ENCODE measurements around the gene EML6.
"Not testable (repeated sequence)": the region's sequence is repeated elsewhere in the genome, so short reads cannot be mapped to it uniquely, and the experiment has no call there.

Gene EML6

GRCh38 chr2:54808661-54809060 is 85.2 kb downstream of the EML6 start:
- DNase-seq, result no peak

GRCh38 chr2:54809819-54810218 is 86.4 kb downstream of the EML6 start:
- no peak for DNase-seq

- DNase-seq, result no peak
Measured at GRCh38 chr2:54810246-54810645, 86.8 kb downstream of the EML6 start.

GRCh38 chr2:54813584-54813983 is 90.1 kb downstream of the EML6 start:
- DNase-seq, result no peak

- no peak for DNase-seq
Measured at GRCh38 chr2:54814389-54815147, 91.1 kb downstream of the EML6 start.

GRCh38 chr2:54815148-54815539 is 91.7 kb downstream of the EML6 start:
- no peak for DNase-seq

- DNase-seq, result no peak
Measured at GRCh38 chr2:54818226-54818625, 94.8 kb downstream of the EML6 start.

- no peak for DNase-seq
Measured at GRCh38 chr2:54820558-54820957, 97.1 kb downstream of the EML6 start.

- DNase-seq, result no peak
Measured at GRCh38 chr2:54824567-54824966, 101.1 kb downstream of the EML6 start.

- no peak for DNase-seq
Measured at GRCh38 chr2:54830546-54830945, 107.1 kb downstream of the EML6 start.

- no peak for DNase-seq
Measured at GRCh38 chr2:54831480-54831879, 108.0 kb downstream of the EML6 start.

- DNase-seq, result no peak
Measured at GRCh38 chr2:54834721-54835120, 111.3 kb downstream of the EML6 start.

GRCh38 chr2:54836477-54836876 is 113.0 kb downstream of the EML6 start:
- no peak for DNase-seq

GRCh38 chr2:54838585-54839035 is 115.1 kb downstream of the EML6 start:
- peak; percentile 40 for DNase-seq

- DNase-seq, result no peak
Measured at GRCh38 chr2:54839461-54840255, 116.2 kb downstream of the EML6 start.

GRCh38 chr2:54840559-54841468 is 117.4 kb downstream of the EML6 start:
- DNase-seq, result no peak

- DNase-seq, result not testable (repeated sequence)
Measured at GRCh38 chr2:54841500-54841899, 118.0 kb downstream of the EML6 start.

- no peak for DNase-seq
Measured at GRCh38 chr2:54845094-54845493, 121.6 kb downstream of the EML6 start.

GRCh38 chr2:54845514-54845913 is 122.1 kb downstream of the EML6 start:
- no peak for DNase-seq

- DNase-seq, result no peak
Measured at GRCh38 chr2:54850171-54851122, 127.0 kb downstream of the EML6 start.

GRCh38 chr2:54853616-54854310 is 130.3 kb downstream of the EML6 start:
- DNase-seq, result no peak
